Fibroblast of villous mesenchyme (primary cell): ENCODE data around the gene TPSB2. TPM values are rescaled to one million over a fixed set of nuclear protein-coding genes. Genes with fewer than 3 reads are reported as not detected.
"Not testable (repeated sequence)": the region's sequence is repeated elsewhere in the genome, so short reads cannot be mapped to it uniquely, and the experiment has no call there.

Experiments
- DNase-seq: peaks from one replicate; pipeline ENCODE4 v3.0.0-alpha.2; 2010; ENCODE audit warnings: low read depth
- H3K4me3 ChIP-seq: 2 replicates; pipeline ENCODE4 v1.5.1; 2011; ENCODE audit warnings: low read depth, mild to moderate bottlenecking, low read length
- total RNA-seq: library from RNA; depleted of rRNA; stranded (reverse); fragments of >200 nt; gene quantifications from 2 replicates; pipeline ENCODE4 v1.2.3, GENCODE V29; 2012
- TF ChIP-seq, protein P1 (sequence below): IDR thresholded peaks from 2 replicates; pipeline ENCODE4 v1.5.1; 2012; ENCODE audit warnings: low read depth, mild to moderate bottlenecking, low read length; ENCODE audit not compliant: insufficient read depth

TPSB2 gene
- total RNA-seq, 1 donor: not detected

DNA sequence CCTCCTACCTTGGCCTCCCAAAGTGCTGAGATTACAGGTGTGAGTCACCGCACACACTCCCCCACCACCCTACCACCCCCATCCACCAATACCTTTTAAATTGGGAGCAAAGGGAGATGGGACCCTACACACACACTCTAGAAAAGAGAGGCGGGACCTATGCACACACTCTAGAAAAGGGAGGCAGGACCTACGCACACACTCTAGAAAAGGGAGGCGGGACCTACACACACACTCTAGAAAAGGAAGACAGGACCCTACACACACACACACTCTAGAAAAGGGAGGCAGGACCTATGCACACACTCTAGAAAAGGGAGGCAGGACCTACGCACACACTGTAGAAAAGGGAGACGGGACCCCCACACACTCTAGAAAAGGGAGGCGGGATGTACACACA lies 44.8 kb upstream of the TPSB2 start:
- no peak for DNase-seq
- TF ChIP-seq, protein P1, sequence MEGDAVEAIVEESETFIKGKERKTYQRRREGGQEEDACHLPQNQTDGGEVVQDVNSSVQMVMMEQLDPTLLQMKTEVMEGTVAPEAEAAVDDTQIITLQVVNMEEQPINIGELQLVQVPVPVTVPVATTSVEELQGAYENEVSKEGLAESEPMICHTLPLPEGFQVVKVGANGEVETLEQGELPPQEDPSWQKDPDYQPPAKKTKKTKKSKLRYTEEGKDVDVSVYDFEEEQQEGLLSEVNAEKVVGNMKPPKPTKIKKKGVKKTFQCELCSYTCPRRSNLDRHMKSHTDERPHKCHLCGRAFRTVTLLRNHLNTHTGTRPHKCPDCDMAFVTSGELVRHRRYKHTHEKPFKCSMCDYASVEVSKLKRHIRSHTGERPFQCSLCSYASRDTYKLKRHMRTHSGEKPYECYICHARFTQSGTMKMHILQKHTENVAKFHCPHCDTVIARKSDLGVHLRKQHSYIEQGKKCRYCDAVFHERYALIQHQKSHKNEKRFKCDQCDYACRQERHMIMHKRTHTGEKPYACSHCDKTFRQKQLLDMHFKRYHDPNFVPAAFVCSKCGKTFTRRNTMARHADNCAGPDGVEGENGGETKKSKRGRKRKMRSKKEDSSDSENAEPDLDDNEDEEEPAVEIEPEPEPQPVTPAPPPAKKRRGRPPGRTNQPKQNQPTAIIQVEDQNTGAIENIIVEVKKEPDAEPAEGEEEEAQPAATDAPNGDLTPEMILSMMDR: no peak

DNA sequence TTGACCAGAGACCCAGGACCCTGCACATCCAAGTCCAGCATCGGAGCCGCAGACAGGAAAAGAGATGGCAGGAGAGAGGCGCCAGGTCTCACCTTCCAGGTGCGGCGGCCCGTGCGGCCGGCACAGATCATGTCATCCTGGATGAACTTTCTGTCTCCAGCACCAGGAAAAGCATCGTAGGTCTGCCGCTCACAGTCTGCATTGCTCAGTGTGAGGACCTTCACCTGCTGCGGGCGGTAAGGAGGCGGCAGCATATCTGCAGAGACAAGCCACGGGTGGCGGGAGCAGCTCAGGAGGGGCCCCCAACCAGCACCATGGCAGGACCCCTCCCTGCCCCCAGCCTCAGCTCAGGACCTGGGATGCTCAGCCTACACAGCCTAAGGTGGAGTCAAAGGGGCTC lies 43.8 kb upstream of the TPSB2 start:
- H3K4me3 ChIP-seq: no peak overlapping the region
- TF ChIP-seq, protein P1: no peak
- no peak for DNase-seq

More for the DNA sequence above, 44.8 kb upstream of the TPSB2 start:
- H3K4me3 ChIP-seq: no peak overlapping the region

DNA sequence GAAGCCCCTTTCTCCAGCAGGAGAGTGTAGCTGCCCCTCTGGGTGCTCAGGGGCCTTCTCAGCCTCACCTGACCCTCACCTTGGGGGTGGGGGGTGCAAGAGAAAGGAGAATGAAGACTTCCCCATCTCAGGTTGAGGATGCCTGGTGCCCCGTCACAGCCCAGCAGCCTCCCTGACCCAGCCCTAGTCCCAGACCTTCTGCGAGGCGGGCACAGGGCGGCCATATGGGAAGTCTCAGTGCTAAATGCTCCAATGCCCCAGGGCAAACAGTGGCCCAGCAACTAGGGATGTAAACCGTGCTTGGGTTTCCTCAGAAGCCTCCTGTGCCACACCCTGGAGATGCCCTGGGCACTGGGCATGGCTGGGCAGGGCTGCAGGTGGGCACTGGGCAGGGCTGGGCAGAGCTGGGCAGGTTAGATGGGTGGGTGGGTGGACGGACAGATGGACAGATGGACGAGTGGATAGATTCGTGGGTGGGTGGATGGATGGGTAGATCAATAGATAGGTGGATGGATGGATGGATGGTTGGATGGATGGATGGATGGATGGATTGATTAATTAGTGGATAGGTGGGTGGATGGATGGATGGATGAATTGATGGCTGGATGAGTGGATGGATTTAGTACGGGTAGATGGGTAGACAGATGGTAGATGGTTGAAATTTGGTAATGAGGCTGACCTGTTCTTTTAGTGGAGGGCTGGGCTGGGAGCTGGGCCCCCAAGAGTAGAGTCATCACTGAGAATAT lies 42.6 kb upstream of the TPSB2 start:
- no peak for DNase-seq
- TF ChIP-seq, protein P1: no peak
- no peak overlapping the region for H3K4me3 ChIP-seq

DNA sequence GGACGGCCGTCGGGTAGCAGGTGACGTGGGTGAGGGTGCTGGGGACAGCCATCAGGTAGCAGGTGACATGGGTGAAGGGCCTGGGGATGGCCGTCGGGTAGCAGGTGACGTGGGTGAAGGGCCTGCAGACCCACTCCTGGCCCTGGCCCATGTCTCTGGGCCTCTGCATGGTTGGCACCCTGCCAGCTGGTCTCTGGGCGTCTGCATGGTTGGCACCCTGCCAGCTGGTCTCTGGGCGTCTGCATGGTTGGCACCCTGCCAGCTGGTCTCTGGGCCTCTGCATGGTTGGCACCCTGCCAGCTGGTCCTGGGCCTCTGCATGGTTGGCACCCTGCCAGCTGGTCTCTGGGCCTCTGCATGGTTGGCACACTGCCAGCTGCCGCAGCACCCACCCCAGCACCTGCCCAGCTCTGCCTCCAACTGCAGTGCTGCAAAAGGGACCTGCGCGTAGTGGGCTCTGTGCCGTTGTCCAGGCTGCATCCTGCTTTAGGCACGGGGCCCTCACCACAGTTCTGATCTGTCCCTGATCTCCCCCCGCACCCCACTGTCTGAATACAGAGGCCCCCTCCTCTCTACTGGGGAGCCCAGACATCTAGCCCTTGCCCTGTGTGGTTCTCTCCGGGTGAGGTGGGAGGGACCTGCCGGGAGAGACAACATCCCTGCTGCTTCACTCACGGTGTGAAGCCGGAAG lies 41.9 kb upstream of the TPSB2 start:
- not testable (repeated sequence) for H3K4me3 ChIP-seq, DNase-seq

DNA sequence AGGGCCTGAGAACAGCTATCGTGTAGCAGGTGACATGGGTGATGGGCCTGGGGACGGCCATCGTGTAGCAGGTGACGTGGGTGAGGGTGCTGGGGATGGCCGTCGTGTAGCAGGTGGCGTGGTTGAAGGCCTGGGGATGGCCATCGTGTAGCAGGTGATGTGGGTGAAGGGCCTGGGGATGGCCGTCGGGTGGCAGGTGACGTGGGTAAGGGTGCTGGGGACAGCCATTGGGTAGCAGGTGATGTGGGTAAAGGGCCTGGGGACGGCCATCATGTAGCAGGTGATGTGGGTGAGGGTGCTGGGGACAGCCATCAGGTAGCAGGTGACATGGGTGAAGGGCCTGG lies 41.4 kb upstream of the TPSB2 start:
- TF ChIP-seq, protein P1: no peak
- no peak overlapping the region for H3K4me3 ChIP-seq
- DNase-seq: no peak

DNA sequence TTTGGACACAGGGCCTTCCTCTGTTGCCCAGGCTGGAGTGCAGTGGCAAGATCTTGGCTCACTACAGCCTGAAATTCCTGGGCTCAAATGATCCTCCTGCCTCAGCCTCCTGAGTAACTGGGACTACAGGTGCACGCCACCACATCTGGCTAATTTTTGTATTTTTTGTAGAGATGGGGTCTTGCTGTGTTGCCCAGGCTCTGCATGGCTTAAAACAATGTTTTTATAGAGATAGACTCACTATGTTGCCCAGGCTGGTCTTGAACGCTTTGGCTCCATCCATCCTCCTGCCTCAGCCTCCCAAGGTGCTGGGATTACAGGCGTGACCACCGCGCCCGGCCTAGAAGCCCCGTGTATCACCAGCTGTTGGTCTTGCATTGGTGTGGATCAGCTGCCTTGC lies 39.4 kb upstream of the TPSB2 start:
- not testable (repeated sequence) for DNase-seq

DNA sequence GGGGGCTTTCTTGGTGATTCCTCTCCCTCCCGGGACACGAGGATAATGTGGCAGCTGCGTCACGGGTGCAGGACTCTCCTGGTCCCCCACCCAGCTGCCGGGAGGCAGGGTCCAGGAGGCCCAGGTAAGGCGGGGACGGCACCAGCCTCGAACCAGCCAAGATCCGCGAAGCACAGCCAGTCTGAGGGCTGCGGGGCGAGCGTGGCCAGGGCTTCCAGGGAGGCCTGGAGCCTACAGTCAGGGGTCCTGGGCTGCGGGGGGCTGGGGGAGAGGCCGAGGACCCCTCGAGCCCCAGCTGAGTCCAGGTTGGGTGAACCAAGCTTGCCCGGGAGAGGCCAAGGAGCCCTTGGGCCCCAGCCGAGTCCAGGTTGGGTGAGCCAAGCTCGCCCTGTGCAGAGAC lies 35.8 kb upstream of the TPSB2 start:
- TF ChIP-seq, protein P1: no peak
- no peak overlapping the region for H3K4me3 ChIP-seq

More for the DNA sequence above, 39.4 kb upstream of the TPSB2 start:
- H3K4me3 ChIP-seq: not testable (repeated sequence)

More for the DNA sequence above, 35.8 kb upstream of the TPSB2 start:
- no peak for DNase-seq
